NCI-H2227 (cell line): ENCODE results near the gene IFNL3.
"Not testable (repeated sequence)": the region's sequence is repeated elsewhere in the genome, so short reads cannot be mapped to it uniquely, and the experiment has no call there.

ENCODE experiments used
- DNase-seq: peaks from one replicate; lab custom pipeline; 2025; ENCODE audit not compliant: unreplicated experiment; lab: John Stamatoyannopoulos, UW

The IFNL3 gene

DNA sequence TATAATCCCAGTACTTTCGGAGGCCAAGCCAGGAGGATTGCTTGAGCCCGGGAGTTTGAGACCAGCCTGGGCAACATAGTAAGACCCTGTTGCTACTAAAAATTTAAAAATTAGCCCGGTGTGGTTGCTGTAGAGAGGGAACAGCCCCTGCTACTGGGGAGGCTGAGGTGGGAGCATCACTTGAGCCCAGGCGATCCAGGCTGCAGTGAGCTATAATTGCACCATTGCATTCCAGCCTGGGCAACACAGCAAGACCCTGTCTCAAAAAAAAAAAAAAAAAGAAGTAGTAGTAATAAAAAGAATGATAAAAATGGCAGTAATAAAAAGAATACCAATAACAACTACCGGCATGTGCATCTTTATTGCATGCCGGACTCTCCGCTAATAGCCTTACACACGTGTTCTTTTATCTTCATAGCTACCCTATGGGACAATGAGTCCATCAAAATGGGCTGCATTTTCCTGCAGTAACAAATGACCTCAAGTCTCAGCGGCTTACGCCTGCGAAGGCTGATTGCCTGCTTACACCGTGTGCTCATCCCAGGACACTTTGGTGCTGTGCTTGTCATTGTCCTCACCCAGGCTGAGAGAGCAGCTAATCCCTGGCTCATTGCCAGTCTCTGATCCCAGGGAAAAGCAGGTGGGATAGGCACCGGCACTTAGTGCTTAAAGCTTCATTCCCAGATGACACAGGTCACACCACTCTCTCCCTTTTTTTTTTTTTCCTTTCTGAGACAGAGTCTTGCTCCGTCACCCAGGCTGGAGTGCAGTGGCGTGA is 26.4 kb downstream of the IFNL3 start:
- DNase-seq = peak; percentile 62

GRCh38 chr19:39217094-39217493 is 27.7 kb downstream of the IFNL3 start:
- DNase-seq = no peak

- not testable (repeated sequence) for DNase-seq
Observed at GRCh38 chr19:39215323-39215722, 29.5 kb downstream of the IFNL3 start.

DNA sequence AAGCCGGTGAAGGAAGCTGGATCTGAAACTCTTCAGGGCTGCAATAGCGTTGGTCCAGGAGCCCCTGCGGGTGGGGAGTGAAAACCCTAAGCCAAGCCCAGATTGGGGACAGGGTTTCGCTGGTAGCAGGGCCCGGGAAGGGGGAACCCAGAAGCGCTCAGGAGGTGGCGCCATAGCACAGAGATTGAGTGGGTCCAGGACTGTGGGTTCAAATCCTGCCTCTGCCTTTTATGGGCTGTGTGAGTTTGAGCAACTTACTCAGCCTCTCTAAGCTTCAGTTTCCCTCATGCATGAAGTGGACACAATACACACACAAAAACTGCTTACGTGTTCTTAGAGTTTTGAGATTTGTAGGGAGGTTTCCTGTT is 32.4 kb downstream of the IFNL3 start:
- DNase-seq = peak; percentile 76

DNA sequence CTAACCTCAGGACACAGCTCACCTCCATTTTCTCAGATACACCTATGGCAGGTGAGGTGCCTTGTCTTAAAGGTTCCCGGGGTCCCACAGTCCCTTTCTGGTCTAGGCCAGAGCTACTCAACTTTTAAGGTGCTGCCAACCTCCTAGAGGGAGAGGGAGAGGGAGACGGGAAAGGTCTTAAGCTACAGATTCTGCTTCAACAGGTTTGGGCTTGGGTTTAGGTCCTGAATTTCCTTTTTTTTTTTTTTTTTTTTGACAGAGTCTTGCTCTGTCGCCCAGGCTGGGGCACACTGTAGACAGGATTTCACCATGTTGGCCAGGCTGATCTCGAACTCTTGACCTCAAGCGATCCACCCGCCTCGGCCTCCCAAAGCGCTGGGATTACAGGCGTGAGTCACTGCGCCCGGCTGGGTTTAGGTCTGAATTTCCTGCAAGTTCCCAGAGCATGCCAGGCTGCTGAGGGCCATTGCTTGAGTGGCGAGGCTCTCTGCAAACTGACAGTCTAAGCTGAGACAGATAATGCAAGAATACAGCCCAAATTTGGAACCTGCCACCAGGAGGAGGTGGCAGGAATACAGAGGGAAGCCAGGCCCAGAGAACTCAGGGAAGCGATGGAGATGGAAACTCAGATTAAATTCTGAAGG is 33.0 kb downstream of the IFNL3 start:
- DNase-seq = no peak

DNA sequence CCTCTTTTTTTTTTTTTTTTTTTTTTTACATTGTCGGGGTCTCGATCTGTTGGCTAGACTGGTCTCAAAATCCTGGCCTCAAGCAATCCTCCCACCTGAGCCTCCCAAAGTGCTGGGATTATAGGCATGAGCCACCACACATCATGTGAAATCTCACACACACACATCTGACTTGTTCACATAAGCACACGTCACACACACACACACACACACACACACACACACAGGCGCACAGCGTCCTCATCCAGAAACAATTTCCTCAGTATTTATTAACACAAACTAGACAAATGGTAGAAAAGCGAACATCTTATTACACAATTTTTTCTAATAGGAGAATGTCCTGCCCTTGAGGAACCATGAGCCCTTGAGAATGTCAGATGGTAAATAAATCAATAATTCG is 35.6 kb downstream of the IFNL3 start:
- no peak for DNase-seq

DNA sequence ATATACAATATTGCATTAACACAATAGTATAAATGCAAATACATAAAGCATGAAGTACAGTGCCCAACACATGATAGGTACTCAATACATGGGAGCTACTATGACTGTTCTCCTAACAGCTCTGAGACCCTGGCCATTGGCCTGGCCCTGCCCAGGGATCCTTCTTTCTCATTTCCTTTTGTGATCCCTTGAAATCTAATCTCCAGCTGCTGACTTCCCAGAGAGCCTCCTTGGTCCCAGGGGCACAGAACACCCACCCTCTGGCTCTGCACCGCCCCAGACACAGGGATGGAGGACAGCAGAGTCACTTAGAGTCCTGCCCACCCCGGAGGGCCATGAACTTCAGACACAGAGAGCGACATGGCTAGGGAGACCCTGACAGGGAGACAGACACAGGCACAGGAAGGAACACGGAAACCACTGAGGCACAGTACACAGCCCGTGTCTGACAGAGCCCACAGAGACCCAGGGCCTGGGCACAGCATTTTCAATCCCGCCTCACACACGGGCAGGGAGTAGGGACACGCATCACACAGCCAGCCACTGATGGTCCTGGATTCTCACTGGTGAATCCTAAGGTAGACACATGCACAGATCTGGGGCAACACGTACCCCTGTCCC is 36.5 kb downstream of the IFNL3 start:
- DNase-seq = no peak

DNA sequence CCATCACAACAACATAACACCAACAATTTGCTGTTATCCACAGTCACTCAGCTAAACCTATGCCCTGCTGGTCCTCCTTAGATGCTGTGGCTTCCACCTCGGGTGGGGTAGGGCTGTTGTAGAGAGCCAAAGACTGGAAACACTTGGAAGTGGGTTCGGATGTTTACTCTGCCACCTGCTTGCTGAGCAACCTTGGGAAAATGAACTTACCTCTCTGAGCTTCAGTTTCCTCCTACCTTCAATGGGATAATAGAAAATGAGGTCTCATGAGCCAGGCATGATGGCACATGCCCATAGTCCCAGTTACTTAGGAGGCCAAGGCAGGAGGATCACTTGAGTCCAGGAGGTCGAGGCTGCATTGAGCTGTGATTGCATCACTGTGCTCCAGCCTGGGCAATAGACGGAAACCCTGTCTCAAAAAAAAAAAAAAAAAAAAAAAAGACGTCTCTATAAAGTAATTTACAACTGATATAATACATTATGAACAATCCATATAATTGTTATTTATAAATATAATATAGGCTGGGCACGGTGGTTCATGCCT is 37.4 kb downstream of the IFNL3 start:
- DNase-seq = no peak

- DNase-seq = no peak
Observed at GRCh38 chr19:39206122-39206521, 38.7 kb downstream of the IFNL3 start.

DNA sequence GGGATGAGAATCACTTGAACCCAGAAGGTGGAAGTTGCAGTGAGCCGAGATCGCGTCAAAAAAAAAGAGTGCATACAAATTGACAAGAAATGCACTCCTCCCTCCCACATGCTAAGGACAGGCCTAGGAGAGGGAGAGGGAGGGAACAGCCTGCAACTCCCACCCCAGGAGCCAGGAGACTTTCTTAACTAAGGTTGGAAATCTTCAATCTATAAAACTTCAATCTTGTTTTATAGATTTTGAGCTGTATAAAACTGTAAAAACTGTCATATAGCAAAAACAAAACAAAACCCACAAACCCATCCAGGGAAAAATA is 39.4 kb downstream of the IFNL3 start:
- DNase-seq = no peak

- DNase-seq = no peak
Observed at GRCh38 chr19:39203372-39204341, 41.1 kb downstream of the IFNL3 start, which contains the start of gene SYCN. TSS of gene SYCN (minus strand) at chr19:39204263. CDS start at chr19:39204254, 9 bp downstream.

- DNase-seq = no peak
Observed at GRCh38 chr19:39202998-39203355, 41.8 kb downstream of the IFNL3 start.

- no peak for DNase-seq
Observed at GRCh38 chr19:39200803-39201115, 44.0 kb downstream of the IFNL3 start.

DNA sequence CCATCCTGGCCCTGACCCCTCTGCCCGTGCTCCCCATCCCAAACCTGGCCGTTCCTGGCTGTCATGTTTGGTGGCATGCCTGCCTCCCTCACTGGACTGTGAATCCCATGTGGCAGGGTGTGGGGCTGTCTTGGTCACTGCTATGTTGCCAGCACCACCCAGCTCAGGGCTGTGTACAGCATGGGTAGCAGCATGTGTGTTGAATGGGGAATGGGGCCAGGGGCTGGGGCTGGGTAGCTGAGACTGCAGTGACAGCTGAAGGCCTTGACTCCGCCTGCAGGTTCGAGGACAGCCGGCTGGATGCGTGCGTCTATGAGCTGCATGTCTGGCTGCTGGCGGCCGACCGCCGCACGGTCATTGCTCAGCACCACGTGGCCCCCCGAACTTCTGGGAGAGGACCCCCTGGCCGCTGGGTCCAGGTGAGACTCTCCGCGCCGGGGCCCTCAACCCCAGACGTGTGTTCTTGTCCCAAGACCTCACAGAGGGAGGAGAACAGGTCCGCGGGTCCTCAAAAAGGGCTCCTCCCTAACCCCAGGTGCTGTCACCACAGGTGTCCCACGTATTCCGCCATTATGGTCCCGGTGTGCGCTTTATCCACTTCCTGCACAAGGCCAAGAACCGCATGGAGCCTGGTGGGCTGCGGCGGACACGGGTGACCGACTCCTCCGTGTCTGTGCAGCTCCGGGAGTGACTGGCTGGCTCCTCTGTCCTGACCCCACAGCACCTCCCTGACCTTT is 44.6 kb downstream of the IFNL3 start:
- no peak for DNase-seq

GRCh38 chr19:39199025-39199424 is 45.8 kb downstream of the IFNL3 start:
- peak; percentile 85 for DNase-seq

- no peak for DNase-seq
Observed at GRCh38 chr19:39197808-39198207, 47.0 kb downstream of the IFNL3 start.

DNA sequence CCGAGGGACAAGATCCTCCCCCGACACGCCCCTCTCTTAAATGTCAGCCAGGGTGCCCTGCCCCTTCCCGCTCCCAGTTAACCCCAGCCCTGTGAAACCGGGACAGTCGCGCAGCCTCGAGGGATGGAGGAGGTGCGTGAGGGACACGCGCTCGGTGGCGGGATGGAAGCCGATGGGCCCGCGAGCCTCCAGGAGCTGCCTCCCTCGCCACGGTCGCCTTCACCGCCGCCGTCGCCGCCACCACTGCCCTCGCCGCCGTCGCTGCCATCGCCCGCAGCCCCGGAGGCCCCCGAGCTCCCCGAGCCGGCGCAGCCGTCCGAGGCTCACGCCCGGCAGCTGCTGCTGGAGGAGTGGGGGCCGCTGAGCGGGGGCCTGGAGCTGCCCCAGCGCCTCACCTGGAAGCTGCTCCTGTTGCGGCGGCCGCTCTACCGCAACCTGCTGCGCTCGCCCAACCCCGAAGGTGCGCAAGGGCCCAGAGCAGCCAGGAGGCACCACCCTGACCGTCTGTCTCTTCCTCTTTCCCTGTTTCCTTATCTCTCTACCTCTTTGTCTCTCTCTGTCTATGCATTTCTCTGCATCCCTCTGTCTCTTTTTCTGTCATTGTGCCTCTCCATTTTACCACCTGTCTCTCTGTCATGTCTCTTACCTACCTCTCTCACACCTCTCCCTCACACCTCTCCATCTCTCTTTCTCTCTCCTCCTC is 47.8 kb downstream of the IFNL3 start, which contains the start of gene NCCRP1:
NCCRP1 (plus strand) TSS at position 105 of the 703 bp plus-strand sequence; CDS start at position 124, 19 bp downstream.
- DNase-seq = peak; percentile 65

- no peak for DNase-seq
Observed at GRCh38 chr19:39196320-39196719, 48.5 kb downstream of the IFNL3 start.

DNA sequence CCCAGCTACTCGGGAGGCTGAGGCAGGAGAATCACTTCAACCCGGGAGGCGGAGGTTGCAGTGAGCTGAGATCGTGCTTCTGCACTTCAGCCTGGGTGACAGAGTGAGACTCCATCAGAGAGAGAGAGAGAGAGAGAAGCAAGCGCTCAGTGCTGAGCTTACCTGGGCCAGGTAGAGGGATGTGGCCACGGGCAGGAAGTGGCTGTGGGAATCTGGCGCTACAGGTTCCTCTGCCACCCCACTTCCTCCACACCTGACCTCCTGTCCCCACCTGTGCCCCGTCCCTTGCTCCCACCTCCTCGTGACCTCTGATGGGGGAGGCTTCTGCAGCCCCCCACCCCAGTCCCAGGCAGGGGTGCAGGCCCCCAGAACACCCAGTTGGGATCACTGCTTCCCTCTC is 49.1 kb downstream of the IFNL3 start:
- no peak for DNase-seq
